SK-N-SH (cell line): ENCODE data around the gene F11R.
"Not testable (repeated sequence)": the region's sequence is repeated elsewhere in the genome, so short reads cannot be mapped to it uniquely, and the experiment has no call there.

Experiments used
- EZH2phosphoT487 ChIP-seq: fragments of 200-600 bp; sonication (generic); IDR thresholded peaks from 2 replicates; pipeline ENCODE4 v1.6.1; 2017; ENCODE audit warnings: low read depth, mixed run types, mild to moderate bottlenecking, antibody characterized with exemption, moderate library complexity, borderline replicate concordance
- FOXJ3 ChIP-seq: sonication (generic); formaldehyde crosslinking; IDR thresholded peaks from 2 replicates; pipeline ENCODE4 v1.5.1; 2020; ENCODE audit warnings: mild to moderate bottlenecking, missing genetic modification reagents
- GABPA ChIP-seq: IDR thresholded peaks from 2 replicates; pipeline ENCODE4 v1.4.0; 2012; ENCODE audit warnings: low read depth, mild to moderate bottlenecking
- MXI1 ChIP-seq: IDR thresholded peaks from 2 replicates; pipeline ENCODE4 v1.6.1; 2012; ENCODE audit warnings: mild to moderate bottlenecking, low read depth, low read length, improper control_type of control experiment
- NRF1 ChIP-seq: IDR thresholded peaks from 2 replicates; pipeline ENCODE4 v1.6.1; 2012; ENCODE audit warnings: low read depth, mild to moderate bottlenecking, low read length
- POLR2AphosphoS5 ChIP-seq: IDR thresholded peaks from 2 replicates; pipeline ENCODE4 v1.6.1; 2012; ENCODE audit warnings: low read depth, low read length
- RCOR1 ChIP-seq: fragments of 150-350 bp; IDR thresholded peaks from 2 replicates; pipeline ENCODE4 v1.6.1; 2017; ENCODE audit warnings: antibody characterized with exemption, low read length
- TAF1 ChIP-seq: IDR thresholded peaks from 2 replicates; pipeline ENCODE4 v1.6.1; 2012; ENCODE audit warnings: low read depth, mild to moderate bottlenecking, low read length, moderate library complexity, borderline replicate concordance
- YY1 ChIP-seq: IDR thresholded peaks from 2 replicates; pipeline ENCODE4 v1.4.0; 2012; ENCODE audit warnings: low read depth, mild to moderate bottlenecking
- TF ChIP-seq, protein P1 (sequence below): fragments of 200-600 bp; sonication (generic); IDR thresholded peaks from 2 replicates; pipeline ENCODE4 v1.6.1; 2017; ENCODE audit warnings: antibody characterized with exemption, mild to moderate bottlenecking, moderate library complexity
- TF ChIP-seq, protein P2 (sequence below): IDR thresholded peaks from 2 replicates; pipeline ENCODE4 v1.4.0; 2012; ENCODE audit warnings: low read depth, borderline replicate concordance

DNA sequence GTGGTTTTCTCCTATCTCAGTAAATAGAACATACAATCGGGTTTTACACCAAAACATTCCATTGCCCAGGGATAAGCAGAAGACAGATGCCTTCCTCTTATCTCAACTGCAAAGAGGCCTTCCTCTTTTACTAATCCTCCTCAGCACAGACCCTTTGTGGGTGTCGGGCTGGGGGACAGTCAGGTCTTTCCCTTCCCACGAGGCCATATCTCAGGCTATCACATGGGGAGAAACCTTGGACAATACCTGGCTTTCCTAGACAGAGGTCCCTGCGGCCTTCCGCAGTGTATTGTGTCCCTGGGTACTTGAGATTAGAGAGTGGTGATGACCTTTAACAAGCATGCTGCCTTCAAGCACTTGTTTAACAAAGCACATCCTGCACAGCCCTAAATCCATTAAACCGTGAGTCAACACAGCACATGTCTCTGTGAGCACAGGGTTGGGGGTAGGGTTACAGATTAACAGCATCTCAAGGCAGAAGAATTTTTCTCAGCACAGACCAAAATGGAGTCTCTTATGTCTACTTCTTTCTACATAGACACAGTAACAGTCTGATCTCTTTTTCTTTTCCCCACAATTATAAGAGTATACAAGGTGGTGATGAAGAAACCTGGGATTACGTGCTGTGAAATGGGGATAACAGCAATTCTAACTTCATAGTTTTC, 71.6 kb downstream of the F11R start:
- not testable (repeated sequence) for TF ChIP-seq GABPA; EZH2phosphoT487; FOXJ3 (CRISPR knock-in tag); NRF1; RCOR1; MXI1; YY1; TAF1; POLR2AphosphoS5
- TF ChIP-seq, protein P1, sequence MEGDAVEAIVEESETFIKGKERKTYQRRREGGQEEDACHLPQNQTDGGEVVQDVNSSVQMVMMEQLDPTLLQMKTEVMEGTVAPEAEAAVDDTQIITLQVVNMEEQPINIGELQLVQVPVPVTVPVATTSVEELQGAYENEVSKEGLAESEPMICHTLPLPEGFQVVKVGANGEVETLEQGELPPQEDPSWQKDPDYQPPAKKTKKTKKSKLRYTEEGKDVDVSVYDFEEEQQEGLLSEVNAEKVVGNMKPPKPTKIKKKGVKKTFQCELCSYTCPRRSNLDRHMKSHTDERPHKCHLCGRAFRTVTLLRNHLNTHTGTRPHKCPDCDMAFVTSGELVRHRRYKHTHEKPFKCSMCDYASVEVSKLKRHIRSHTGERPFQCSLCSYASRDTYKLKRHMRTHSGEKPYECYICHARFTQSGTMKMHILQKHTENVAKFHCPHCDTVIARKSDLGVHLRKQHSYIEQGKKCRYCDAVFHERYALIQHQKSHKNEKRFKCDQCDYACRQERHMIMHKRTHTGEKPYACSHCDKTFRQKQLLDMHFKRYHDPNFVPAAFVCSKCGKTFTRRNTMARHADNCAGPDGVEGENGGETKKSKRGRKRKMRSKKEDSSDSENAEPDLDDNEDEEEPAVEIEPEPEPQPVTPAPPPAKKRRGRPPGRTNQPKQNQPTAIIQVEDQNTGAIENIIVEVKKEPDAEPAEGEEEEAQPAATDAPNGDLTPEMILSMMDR = not testable (repeated sequence)
- TF ChIP-seq, protein P2, sequence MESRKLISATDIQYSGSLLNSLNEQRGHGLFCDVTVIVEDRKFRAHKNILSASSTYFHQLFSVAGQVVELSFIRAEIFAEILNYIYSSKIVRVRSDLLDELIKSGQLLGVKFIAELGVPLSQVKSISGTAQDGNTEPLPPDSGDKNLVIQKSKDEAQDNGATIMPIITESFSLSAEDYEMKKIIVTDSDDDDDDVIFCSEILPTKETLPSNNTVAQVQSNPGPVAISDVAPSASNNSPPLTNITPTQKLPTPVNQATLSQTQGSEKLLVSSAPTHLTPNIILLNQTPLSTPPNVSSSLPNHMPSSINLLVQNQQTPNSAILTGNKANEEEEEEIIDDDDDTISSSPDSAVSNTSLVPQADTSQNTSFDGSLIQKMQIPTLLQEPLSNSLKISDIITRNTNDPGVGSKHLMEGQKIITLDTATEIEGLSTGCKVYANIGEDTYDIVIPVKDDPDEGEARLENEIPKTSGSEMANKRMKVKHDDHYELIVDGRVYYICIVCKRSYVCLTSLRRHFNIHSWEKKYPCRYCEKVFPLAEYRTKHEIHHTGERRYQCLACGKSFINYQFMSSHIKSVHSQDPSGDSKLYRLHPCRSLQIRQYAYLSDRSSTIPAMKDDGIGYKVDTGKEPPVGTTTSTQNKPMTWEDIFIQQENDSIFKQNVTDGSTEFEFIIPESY = not testable (repeated sequence)
